Effector memory CD8-positive, alpha-beta T cell (primary cell): Measurements from ENCODE around the gene NOP53.
"Not testable (repeated sequence)": the region's sequence is repeated elsewhere in the genome, so short reads cannot be mapped to it uniquely, and the experiment has no call there.

Experiments
- ATAC-seq: fragments of 150-1000 bp; cut with Tn5 transposase; replicated peaks from 2 replicates; pipeline ENCODE4 v1.10.0; 2021; ENCODE audit warnings: mild to moderate bottlenecking, moderate library complexity
- DNase-seq, 3 experiments: peaks; one replicate each; pipeline ENCODE4 v3.0.0; 2021
- H3K27ac Mint-ChIP-seq, 2 donors: one replicate each; pipeline ENCODE4 v1.8.0; 2022; ENCODE audit warnings: mild to moderate bottlenecking in 2 of 2, mixed read lengths in 2 of 2, moderate library complexity in 2 of 2
- H3K27me3 Mint-ChIP-seq, 2 donors: one replicate each; pipeline ENCODE4 v1.8.0; 2022; ENCODE audit warnings: mixed read lengths in 2 of 2
- H3K36me3 Mint-ChIP-seq: one replicate; pipeline ENCODE4 v1.8.0; 2022; ENCODE audit warnings: mild to moderate bottlenecking, moderate library complexity, mixed read lengths; ENCODE audit not compliant: insufficient read depth
- H3K4me1 Mint-ChIP-seq, 2 donors: one replicate each; pipeline ENCODE4 v1.8.0; 2022; ENCODE audit warnings: low read depth in 2 of 2, mixed read lengths in 2 of 2
- H3K4me3 Mint-ChIP-seq, 2 donors: one replicate each; pipeline ENCODE4 v1.8.0; 2022; ENCODE audit warnings: mild to moderate bottlenecking in 2 of 2, mixed read lengths in 2 of 2, moderate library complexity in 2 of 2
- H3K9me3 Mint-ChIP-seq, 2 donors: one replicate each; pipeline ENCODE4 v1.8.0; 2022; ENCODE audit warnings: mixed read lengths in 2 of 2

The NOP53 gene

GRCh38 chr19:47801270-47801669, 55.9 kb downstream of the NOP53 start:
- H3K4me3 Mint-ChIP-seq, result no peak overlapping the region
- DNase-seq (no peak), ATAC-seq (no peak)
- H3K9me3 Mint-ChIP-seq, result no peaks in the 10 kb centered on the region
- peaks cover 14 to 22% of the 10 kb centered on the region in 2 donors for H3K27me3 Mint-ChIP-seq
- no peaks in the 10 kb centered on the region for H3K36me3 Mint-ChIP-seq
- no peak overlapping the region for H3K27ac Mint-ChIP-seq
- no peaks in the 10 kb centered on the region for H3K4me1 Mint-ChIP-seq

GRCh38 chr19:47802521-47803043, 57.2 kb downstream of the NOP53 start:
- Mint-ChIP-seq H3K36me3 (no peaks in the 10 kb centered on the region), H3K27me3 (peaks cover 20 to 21% of the 10 kb centered on the region in 2 donors), H3K4me3 (no peak overlapping the region), H3K27ac (no peak overlapping the region), H3K4me1 (no peaks in the 10 kb centered on the region), H3K9me3 (no peaks in the 10 kb centered on the region)
- ATAC-seq (no peak), DNase-seq (no peak)

DNA sequence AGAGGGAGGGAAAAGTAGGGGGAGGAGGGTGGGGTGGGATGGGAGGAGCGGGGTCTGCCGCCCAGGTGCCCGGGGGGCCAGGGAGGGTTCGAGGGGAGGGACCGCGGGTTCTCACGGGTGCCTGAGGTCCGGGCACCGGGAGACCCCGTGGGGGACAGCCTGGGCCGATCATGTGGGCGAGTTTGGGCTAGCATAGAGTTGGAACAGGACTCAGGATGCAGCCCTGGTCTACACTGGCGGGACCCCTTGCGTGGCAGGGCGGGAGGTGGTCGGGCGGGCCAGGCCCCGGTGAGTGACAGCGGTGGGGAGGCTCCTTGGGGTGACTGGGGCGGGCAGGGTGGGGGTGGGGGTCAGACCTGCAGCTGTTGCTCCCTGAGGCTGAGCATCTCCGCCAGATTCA, 57.8 kb downstream of the NOP53 start:
- not testable (repeated sequence) for DNase-seq, H3K4me3 Mint-ChIP-seq, H3K9me3 Mint-ChIP-seq, H3K27ac Mint-ChIP-seq, H3K36me3 Mint-ChIP-seq, H3K4me1 Mint-ChIP-seq, ATAC-seq
- peaks cover 14 to 16% of the 10 kb centered on the region in 2 donors for H3K27me3 Mint-ChIP-seq

- peaks cover 10 to 13% of the 10 kb centered on the region in 2 donors for H3K27me3 Mint-ChIP-seq
- H3K4me3 Mint-ChIP-seq, H3K9me3 Mint-ChIP-seq, H3K27ac Mint-ChIP-seq, H3K36me3 Mint-ChIP-seq, DNase-seq, H3K4me1 Mint-ChIP-seq, ATAC-seq: not testable (repeated sequence)
Observed at GRCh38 chr19:47803671-47804070, 58.3 kb downstream of the NOP53 start.

DNA sequence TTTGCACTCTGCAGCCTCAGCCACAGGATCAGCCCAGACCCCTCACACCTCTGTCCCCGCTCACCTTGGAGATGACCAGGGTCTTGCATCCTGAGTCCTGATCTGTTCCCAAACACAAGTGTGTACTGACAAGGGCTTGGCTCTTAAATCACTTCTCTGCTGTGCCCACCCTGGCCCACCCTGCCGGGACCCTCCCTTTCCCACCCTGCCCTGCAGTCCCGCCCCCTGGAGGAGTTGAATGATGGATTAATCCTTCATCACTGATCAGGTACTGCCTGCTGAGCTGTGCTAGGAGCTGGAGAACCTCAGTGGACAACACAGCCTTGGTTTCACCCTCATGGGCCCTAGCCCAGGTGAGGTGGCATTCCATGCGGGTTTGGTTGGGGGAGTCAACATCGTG, 59.1 kb downstream of the NOP53 start, which contains the start of gene TPRX1:
TPRX1 (minus strand) TSS at position 101 of the 400 bp plus-strand sequence; CDS start at position 89, 12 bp downstream.
- not testable (repeated sequence) for H3K36me3 Mint-ChIP-seq

DNA sequence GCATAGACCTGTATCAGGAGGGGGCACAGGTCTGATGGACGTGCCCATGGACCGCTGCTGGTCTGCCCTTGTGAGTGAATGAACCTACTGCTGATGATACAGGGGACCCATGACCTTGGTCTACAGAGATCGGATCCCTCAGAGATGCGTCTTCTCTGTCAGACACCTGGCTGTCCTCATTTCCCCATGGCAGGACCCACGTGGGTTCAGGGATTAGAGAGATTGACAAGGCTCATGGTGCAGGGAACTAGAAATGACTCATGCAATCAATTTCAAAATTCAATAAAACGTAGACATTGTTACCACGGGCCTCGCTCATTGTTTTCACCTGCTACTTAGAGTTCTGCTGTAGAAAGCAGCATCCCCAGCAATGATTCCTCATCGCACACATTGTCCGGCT, 60.0 kb downstream of the NOP53 start:
- Mint-ChIP-seq H3K27me3 (peaks cover 7 to 9% of the 10 kb centered on the region in 2 donors), H3K36me3 (no peaks in the 10 kb centered on the region), H3K4me3 (no peak overlapping the region), H3K9me3 (no peaks in the 10 kb centered on the region), H3K4me1 (no peaks in the 10 kb centered on the region), H3K27ac (no peak overlapping the region)
- DNase-seq, result no peak
- ATAC-seq, result no peak

More for the DNA sequence above, 59.1 kb downstream of the NOP53 start, which contains the start of gene TPRX1:
- not testable (repeated sequence) for ATAC-seq, DNase-seq, H3K4me1 Mint-ChIP-seq, H3K27ac Mint-ChIP-seq, H3K9me3 Mint-ChIP-seq, H3K27me3 Mint-ChIP-seq, H3K4me3 Mint-ChIP-seq

DNA sequence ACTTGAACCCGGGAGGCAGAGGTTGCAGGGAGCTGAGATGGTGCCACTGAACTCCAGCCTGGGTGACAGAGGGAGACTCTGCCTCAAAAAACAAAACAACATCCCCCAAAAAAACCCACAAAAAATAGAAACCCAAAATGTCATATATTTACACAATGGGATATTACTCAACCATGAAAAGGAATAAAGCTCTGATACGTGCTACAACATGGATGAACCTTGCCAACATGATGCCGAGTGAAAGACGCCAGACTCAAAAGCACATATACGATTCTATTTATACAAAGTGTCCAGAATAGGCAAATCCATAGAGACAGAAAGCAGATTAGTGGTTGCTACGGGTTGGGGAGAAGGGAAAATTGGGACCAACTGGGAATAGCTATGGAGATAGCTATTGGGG, 61.1 kb downstream of the NOP53 start:
- no peaks in the 10 kb centered on the region for H3K9me3 Mint-ChIP-seq
- ATAC-seq, result no peak
- no peaks in the 10 kb centered on the region for H3K36me3 Mint-ChIP-seq

More for the DNA sequence above, 61.1 kb downstream of the NOP53 start:
- Mint-ChIP-seq H3K27me3 (peaks cover 7 to 9% of the 10 kb centered on the region in 2 donors), H3K4me3 (no peak overlapping the region), H3K4me1 (no peaks in the 10 kb centered on the region), H3K27ac (no peak overlapping the region)
- DNase-seq, result no peak
